Liver (tissue), 3 donors: ENCODE data around the gene SHTN1.

Source experiments
- ATF3 ChIP-seq: IDR thresholded peaks from 2 replicates; pipeline ENCODE4 v1.6.1; 2016; ENCODE audit warnings: antibody characterized with exemption
- GABPA ChIP-seq, 2 donors: IDR thresholded peaks in 1 of 2; conservative IDR thresholded peaks in 1 of 2; 2 replicates each; pipeline ENCODE4 v1.6.1; 2016; ENCODE audit warnings: antibody characterized with exemption in 2 of 2, mild to moderate bottlenecking in 1 of 2, moderate library complexity in 1 of 2
- HNF4G ChIP-seq: IDR thresholded peaks from 2 replicates; pipeline ENCODE4 v1.6.1; 2016; ENCODE audit warnings: antibody characterized with exemption
- MAX ChIP-seq: IDR thresholded peaks from 2 replicates; pipeline ENCODE4 v1.6.1; 2016; ENCODE audit warnings: antibody characterized with exemption
- RAD21 ChIP-seq, 2 donors: IDR thresholded peaks; 2 replicates each; pipeline ENCODE4 v1.6.1; 2016; ENCODE audit warnings: antibody characterized with exemption in 2 of 2, mild to moderate bottlenecking in 2 of 2
- YY1 ChIP-seq: IDR thresholded peaks from 2 replicates; pipeline ENCODE4 v1.6.1; 2016; ENCODE audit warnings: antibody characterized with exemption, mild to moderate bottlenecking
- TF ChIP-seq, protein P1 (sequence below): fragments of 150-350 bp; IDR thresholded peaks from 2 replicates; pipeline ENCODE4 v1.5.1; 2017; ENCODE audit warnings: improper control_type of control experiment, low read depth, low read length; ENCODE audit not compliant: missing input control
- donor health status: healthy.
- donor health status: healthy.

- TF ChIP-seq RAD21 (IDR thresholded peaks at IDR 0.05) (no peak), MAX (no peak), HNF4G (no peak), YY1 (no peak), ATF3 (no peak), GABPA (IDR thresholded peaks at IDR 0.05 in 1 of 2, conservative IDR thresholded peaks at IDR 0.05 in 1 of 2) (no peak)
- TF ChIP-seq, protein P1, sequence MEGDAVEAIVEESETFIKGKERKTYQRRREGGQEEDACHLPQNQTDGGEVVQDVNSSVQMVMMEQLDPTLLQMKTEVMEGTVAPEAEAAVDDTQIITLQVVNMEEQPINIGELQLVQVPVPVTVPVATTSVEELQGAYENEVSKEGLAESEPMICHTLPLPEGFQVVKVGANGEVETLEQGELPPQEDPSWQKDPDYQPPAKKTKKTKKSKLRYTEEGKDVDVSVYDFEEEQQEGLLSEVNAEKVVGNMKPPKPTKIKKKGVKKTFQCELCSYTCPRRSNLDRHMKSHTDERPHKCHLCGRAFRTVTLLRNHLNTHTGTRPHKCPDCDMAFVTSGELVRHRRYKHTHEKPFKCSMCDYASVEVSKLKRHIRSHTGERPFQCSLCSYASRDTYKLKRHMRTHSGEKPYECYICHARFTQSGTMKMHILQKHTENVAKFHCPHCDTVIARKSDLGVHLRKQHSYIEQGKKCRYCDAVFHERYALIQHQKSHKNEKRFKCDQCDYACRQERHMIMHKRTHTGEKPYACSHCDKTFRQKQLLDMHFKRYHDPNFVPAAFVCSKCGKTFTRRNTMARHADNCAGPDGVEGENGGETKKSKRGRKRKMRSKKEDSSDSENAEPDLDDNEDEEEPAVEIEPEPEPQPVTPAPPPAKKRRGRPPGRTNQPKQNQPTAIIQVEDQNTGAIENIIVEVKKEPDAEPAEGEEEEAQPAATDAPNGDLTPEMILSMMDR = no peak
Observed at GRCh38 chr10:117001144-117001543, 3.8 kb downstream of the SHTN1 start.
